ENCODE data around the gene PHF13.

The PHF13 gene

DNA sequence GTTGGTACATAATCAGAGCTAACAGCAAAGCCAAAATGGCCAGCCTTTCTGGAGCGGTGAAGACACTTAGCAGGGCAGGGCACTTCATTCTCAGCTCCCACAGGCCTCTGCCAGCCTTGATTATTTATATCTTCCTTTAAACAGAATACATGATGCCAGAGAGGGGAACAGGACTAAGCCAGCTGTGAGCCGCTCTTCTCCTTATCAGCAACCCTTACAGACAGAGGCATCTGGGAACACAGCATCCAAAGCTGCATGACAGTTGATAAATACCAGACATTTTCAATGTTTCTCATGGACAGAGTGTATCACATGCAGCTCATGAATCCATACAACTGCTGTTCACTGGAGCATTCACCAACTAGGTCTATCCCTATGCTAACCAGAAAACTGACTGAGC, 59.0 kb downstream of the PHF13 start:
- H3K27me3 ChIP-seq (ENCODE audit: control insufficient read depth, insufficient read depth, low read length), result no peaks in the 10 kb centered on the region
- no peaks in the 10 kb centered on the region for H3K4me1 ChIP-seq (ENCODE audit: control insufficient read depth, insufficient read depth, low read length)
- no CpG with 5 or more reads among the region's 2 CpGs for WGBS (ENCODE audit: insufficient coverage, insufficient read length)
- no peak overlapping the region for H3K27ac ChIP-seq (ENCODE audit: low read length)
- no peak for DNase-seq (ENCODE audit: low read depth, low spot score)
- peaks cover 2% of the 10 kb centered on the region; the same call in 1 of the 2 replicates for H3K36me3 ChIP-seq (ENCODE audit: control insufficient read depth, insufficient read depth, low read length)
- H3K4me3 ChIP-seq (ENCODE audit: low read length), result no peak overlapping the region
- no peaks in the 10 kb centered on the region for H3K9me3 ChIP-seq (ENCODE audit: control insufficient read depth, insufficient read depth, low read length)

Data from iPS DF 6.9 (cell line).